GM23248 (cell line): Measurements from ENCODE around the gene VTI1A.

ENCODE experiments used
- EZH2 ChIP-seq: fragments of 200-600 bp; sonication (generic); IDR thresholded peaks from 2 replicates; pipeline ENCODE4 v1.6.1; 2018; ENCODE audit warnings: antibody characterized with exemption, mild to moderate bottlenecking; ENCODE audit not compliant: insufficient read depth, poor library complexity, severe bottlenecking
- EZH2phosphoT487 ChIP-seq: fragments of 200-600 bp; sonication (generic); IDR thresholded peaks from 2 replicates; pipeline ENCODE4 v1.6.1; 2018; ENCODE audit warnings: antibody characterized with exemption, moderate library complexity, mild to moderate bottlenecking, low read depth; ENCODE audit not compliant: insufficient read depth

GRCh38 chr10:112456533-112456932, 9.5 kb downstream of the VTI1A start:
- TF ChIP-seq EZH2 (no peak), EZH2phosphoT487 (no peak)
